Prostate gland (tissue), 2 donors: Measurements from ENCODE around the gene GCHFR. TPM values are rescaled to one million over a fixed set of nuclear protein-coding genes. Genes with fewer than 3 reads are reported as not detected.

Experiments
- DNase-seq: peaks from one replicate; pipeline ENCODE4 v3.0.0-alpha.2; 2019; ENCODE audit warnings: low spot score
- H3K27ac ChIP-seq, 2 donors: fragments of 200-600 bp; sonication (generic); 2 replicates each; pipeline ENCODE4 v1.5.1; 2017 to 2019
- H3K27me3 ChIP-seq: fragments of 200-600 bp; sonication (generic); replicated peaks from 2 replicates; pipeline ENCODE4 v1.5.1; 2019; ENCODE audit not compliant: insufficient read depth
- H3K36me3 ChIP-seq, 2 donors: fragments of 200-600 bp; sonication (generic); 1 replicate in 1 of 2; 2 replicates in 1 of 2; pipeline versions ENCODE4 v1.5.1 to v1.8.1; 2017 to 2019
- H3K4me1 ChIP-seq: fragments of 200-600 bp; sonication (generic); replicated peaks from 2 replicates; pipeline ENCODE4 v1.5.1; 2019
- H3K4me3 ChIP-seq, 2 donors: fragments of 200-600 bp; sonication (generic); 2 replicates each; pipeline ENCODE4 v1.5.1; 2017 to 2019
- H3K9me3 ChIP-seq: fragments of 200-600 bp; sonication (generic); 2 replicates; pipeline ENCODE4 v1.5.1; 2017
- POLR2A ChIP-seq: fragments of 450-650 bp; IDR thresholded peaks from one replicate; pipeline ENCODE4 v1.6.1; 2016; ENCODE audit warnings: antibody characterized with exemption, mild to moderate bottlenecking
- POLR2AphosphoS5 ChIP-seq: sonication (generic); formaldehyde crosslinking; IDR thresholded peaks from one replicate; pipeline ENCODE4 v1.6.1; 2017; ENCODE audit warnings: antibody characterized with exemption
- WGBS: methylation state at CpG from one replicate; pipeline ENCODE4 v1.1.5; 2018; 5-methylcytosine and 5-hydroxymethylcytosine counted together
- intact Hi-C: fragments of 100-400 bp; cut with DNase I; formaldehyde crosslinking; loops from one replicate; pipeline ENCODE4 v1.14.2; 2022
- total RNA-seq, 2 donors: library from RNA; depleted of rRNA; stranded (reverse); fragments of >200 nt; gene quantifications; one replicate each; pipeline ENCODE4 v1.1.0, GENCODE V29; 2016
- TF ChIP-seq, protein P1 (sequence below), 4 experiments: fragments of 200-600 bp in 2 of 4; fragments of 450-650 bp in 2 of 4; sonication (generic) in 2 of 4; IDR thresholded peaks; 1 replicate in 3 of 4; 2 replicates in 1 of 4; pipeline ENCODE4 v1.5.1; 2016 to 2019; ENCODE audit warnings: antibody characterized with exemption in 4 of 4, mild to moderate bottlenecking in 2 of 4, moderate library complexity in 2 of 4

Gene GCHFR
- total RNA-seq, 2 donors from 2014 or later, result 14.3 to 61.3 TPM

DNA sequence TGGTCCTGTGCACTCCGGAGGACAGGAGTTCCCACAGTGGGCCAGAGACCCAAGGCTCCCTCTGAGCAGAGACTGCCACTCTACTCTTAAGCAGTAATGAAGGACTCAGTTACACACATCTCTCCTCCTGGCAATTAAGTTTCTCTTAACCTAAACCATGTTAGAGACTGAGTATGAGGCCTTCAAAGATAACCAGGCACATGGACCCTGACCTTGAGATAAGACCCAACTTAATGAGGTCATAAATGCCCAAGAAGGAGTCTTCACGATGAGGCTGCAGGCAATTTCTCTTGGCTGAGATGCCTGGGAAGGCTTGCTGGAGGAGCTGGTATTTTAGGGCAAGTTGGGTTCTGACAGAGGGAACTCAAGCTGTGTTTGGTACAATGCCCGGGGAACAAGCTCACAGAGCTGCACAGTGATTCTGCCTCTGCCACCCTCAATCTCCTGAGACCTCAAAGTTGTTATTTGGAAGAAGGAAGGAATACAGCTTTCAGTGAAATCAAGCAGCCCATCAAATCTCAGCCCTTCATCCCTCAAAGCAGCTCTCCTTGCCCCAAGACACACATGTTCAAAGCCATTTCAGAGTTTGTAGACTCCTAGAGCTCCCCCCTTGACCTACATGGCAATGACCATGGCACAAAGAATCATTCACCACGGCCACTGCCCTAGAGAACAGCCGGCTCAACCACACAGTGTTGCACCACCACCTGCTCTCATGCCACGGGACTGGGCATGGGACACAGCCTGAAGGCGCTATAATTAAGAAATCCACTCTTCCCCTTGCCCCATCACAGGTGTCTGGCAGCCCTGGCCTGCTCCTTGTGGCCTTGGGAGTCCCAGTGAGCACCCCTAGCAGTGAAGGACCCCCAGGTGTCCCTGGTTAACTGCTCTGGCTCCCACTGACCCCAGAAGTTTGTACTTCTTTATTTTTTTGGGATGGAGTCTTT lies 15.9 kb upstream of the GCHFR start:
- intact Hi-C loops, result loop anchor here (5.0 kb wide), 1 partner anchor 144 kb away; the partner anchor contains the start of gene VPS18
- H3K4me3 ChIP-seq, result no peak overlapping the region
- H3K9me3 ChIP-seq, result no peaks in the 10 kb centered on the region
- peaks cover 15 to 21% of the 10 kb centered on the region in 2 donors for H3K36me3 ChIP-seq
- no peaks in the 10 kb centered on the region for H3K4me1 ChIP-seq
- no peak overlapping the region for H3K27ac ChIP-seq
- WGBS, result 66% methylated on average over 7 of the region's 7 CpGs
- H3K27me3 ChIP-seq, result no peaks in the 10 kb centered on the region
- no peak for TF ChIP-seq POLR2AphosphoS5
- TF ChIP-seq, protein P1, sequence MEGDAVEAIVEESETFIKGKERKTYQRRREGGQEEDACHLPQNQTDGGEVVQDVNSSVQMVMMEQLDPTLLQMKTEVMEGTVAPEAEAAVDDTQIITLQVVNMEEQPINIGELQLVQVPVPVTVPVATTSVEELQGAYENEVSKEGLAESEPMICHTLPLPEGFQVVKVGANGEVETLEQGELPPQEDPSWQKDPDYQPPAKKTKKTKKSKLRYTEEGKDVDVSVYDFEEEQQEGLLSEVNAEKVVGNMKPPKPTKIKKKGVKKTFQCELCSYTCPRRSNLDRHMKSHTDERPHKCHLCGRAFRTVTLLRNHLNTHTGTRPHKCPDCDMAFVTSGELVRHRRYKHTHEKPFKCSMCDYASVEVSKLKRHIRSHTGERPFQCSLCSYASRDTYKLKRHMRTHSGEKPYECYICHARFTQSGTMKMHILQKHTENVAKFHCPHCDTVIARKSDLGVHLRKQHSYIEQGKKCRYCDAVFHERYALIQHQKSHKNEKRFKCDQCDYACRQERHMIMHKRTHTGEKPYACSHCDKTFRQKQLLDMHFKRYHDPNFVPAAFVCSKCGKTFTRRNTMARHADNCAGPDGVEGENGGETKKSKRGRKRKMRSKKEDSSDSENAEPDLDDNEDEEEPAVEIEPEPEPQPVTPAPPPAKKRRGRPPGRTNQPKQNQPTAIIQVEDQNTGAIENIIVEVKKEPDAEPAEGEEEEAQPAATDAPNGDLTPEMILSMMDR (IDR thresholded peaks at IDR 0.05), result no peak
- no peak for TF ChIP-seq POLR2A
- DNase-seq, result no peak

DNA sequence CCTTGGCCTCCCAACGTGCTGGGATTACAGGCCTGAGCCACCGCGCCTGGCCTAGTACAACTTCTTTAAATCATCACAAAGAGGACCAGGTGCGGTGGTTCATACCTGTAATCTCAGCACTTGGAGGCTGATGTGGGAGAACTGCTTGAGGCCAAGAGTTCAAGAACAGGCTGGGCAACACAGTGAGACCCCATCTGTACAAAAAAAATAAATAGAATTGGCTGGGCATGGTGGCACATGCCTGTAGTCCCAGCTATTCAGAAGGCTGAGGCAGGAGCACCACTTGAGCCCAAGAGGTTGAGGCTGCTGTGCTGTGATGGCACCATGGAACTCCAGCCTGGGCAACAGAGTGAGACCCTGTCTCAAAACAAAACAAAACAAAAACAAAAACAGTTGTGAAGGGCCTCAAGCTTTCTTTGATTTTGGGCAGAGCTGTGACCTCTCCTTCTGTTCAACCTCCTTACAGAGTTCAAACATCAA lies 14.7 kb upstream of the GCHFR start:
- no peak overlapping the region for H3K27ac ChIP-seq
- no peak overlapping the region for H3K4me3 ChIP-seq
- H3K36me3 ChIP-seq, result peaks cover 9 to 10% of the 10 kb centered on the region in 2 donors
- WGBS, result 96% methylated on average over 4 of the region's 4 CpGs
- TF ChIP-seq POLR2A (no peak), POLR2AphosphoS5 (no peak)
- no peak for DNase-seq
- no peaks in the 10 kb centered on the region for H3K9me3 ChIP-seq
- intact Hi-C loops, result loop anchor here (5.0 kb wide), 1 partner anchor 143 kb away; the partner anchor contains the start of gene VPS18
- H3K27me3 ChIP-seq, result no peaks in the 10 kb centered on the region
- H3K4me1 ChIP-seq, result no peaks in the 10 kb centered on the region

DNA sequence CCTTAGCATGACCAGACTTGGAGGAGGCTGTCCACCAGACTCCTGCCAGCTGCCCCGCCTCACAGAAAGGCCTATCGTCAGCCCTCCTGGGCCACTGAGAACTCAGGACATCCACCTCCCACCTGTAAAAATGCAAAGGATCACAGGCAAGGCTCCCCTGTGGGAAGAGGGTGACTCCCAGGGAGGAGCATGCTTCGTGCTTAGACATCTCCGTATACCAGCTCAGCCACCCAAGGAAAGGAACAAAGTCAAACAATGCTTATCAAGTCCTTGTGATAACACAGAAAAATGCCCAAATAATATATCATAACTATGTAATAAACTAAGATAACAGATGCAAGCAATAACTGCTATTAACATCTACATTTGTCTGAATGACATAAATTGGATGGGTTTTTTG lies 13.0 kb upstream of the GCHFR start:
- Histone ChIP-seq H3K27ac (no peak overlapping the region), H3K4me3 (no peak overlapping the region), H3K9me3 (no peaks in the 10 kb centered on the region), H3K4me1 (no peaks in the 10 kb centered on the region), H3K36me3 (peaks cover 0 to 9% of the 10 kb centered on the region in 2 donors), H3K27me3 (no peaks in the 10 kb centered on the region)
- intact Hi-C loops, result no loop called here
- WGBS, result 91% methylated on average over 3 of the region's 4 CpGs
- no peak for DNase-seq
- TF ChIP-seq, protein P1 (IDR thresholded peaks at IDR 0.05), result no peak
- TF ChIP-seq POLR2A (no peak), POLR2AphosphoS5 (no peak)

DNA sequence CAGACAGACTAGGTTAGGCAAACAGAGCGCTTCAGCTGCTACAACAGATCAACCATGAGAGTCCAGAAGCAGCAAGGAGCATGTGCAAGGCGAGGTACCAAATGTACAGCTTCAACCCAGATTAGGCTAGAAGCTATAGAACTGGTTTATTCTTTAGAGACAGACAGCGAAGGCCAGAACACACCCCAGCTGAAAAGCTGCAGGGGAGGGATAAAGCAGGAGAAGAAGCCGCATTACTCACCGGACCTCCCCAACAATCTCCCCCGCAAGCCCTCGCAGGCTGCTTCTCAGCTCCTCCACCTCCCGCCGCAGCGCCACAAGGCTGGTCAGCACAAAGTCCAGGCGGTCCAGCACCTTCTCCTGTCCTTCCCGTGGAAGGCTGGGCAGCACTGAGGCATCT lies 12.1 kb upstream of the GCHFR start:
- no peak for DNase-seq
- Histone ChIP-seq H3K36me3 (peaks cover 0 to 9% of the 10 kb centered on the region in 2 donors), H3K27me3 (no peaks in the 10 kb centered on the region), H3K9me3 (no peaks in the 10 kb centered on the region), H3K4me3 (no peak overlapping the region), H3K27ac (no peak overlapping the region), H3K4me1 (no peaks in the 10 kb centered on the region)
- intact Hi-C loops, result no loop called here
- 93% methylated on average over 12 of the region's 12 CpGs for WGBS
- TF ChIP-seq, protein P1 (IDR thresholded peaks at IDR 0.05), result no peak
- no peak for TF ChIP-seq POLR2A
- TF ChIP-seq POLR2AphosphoS5, result no peak

DNA sequence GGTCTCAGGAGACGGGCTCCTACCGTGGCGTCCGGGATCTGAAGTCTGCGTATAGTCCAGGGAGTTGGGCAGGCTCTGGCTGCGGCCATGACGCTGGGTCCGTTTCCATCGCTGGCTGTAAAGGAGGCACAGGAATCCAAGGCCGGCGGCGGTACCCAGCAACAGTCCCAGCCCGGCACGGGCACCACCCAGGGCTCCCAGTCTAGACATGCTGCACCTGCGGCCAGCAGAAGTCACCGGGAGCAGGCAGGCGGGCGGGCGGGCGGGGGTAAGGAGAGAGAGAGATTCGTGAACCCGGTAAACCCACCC lies 9.3 kb upstream of the GCHFR start:
- Histone ChIP-seq H3K36me3 (peaks cover 0 to 9% of the 10 kb centered on the region in 2 donors), H3K9me3 (no peaks in the 10 kb centered on the region), H3K27me3 (no peaks in the 10 kb centered on the region), H3K4me3 (peak overlapping the region; percentile 71 to 74), H3K4me1 (no peaks in the 10 kb centered on the region), H3K27ac (peak overlapping the region; percentile 85 to 91)
- under 1% methylated on average over 22 of the region's 22 CpGs for WGBS
- DNase-seq, result no peak
- no peak for TF ChIP-seq POLR2A
- TF ChIP-seq, protein P1 (IDR thresholded peaks at IDR 0.05), result no peak
- TF ChIP-seq POLR2AphosphoS5, result no peak
- intact Hi-C loops, result no loop called here
